Coronary artery (tissue), 2 donors: Measurements from ENCODE around the gene SCN2B.

ENCODE experiments used
- DNase-seq: peaks from one replicate; pipeline ENCODE4 v3.0.0-alpha.2; 2017; ENCODE audit warnings: low spot score
- H3K27ac ChIP-seq, 2 donors: fragments of 200-600 bp; sonication (generic); one replicate each; pipeline ENCODE4 v1.5.1; 2016 to 2019
- H3K4me3 ChIP-seq: fragments of 200-600 bp; sonication (generic); 2 replicates; pipeline ENCODE4 v1.5.1; 2016; ENCODE audit warnings: mild to moderate bottlenecking, moderate library complexity
- TF ChIP-seq, protein P1 (sequence below): fragments of 200-600 bp; sonication (generic); IDR thresholded peaks from one replicate; pipeline ENCODE4 v1.5.1; 2019; ENCODE audit warnings: antibody characterized with exemption

Gene SCN2B

DNA sequence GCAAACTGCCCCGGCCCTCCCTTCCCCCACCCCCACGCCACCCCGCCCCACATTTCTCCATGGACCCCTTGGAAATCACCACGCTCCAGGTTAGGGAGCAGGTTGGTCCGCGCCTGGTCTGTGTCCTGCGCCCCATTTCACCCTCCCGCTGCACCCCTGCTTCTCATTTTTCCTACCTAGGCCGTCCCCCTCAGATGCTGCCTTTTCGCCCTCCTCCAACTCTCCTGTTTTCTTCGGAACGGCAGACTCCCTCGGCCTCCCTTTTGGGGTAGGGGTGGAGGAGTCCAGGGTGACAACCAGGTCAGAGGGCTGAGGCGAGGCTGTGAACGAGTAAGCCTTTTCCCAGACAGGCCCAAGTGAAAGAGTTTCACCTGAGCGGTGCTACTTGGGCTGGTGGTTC is 22.9 kb downstream of the SCN2B start:
- TF ChIP-seq, protein P1, sequence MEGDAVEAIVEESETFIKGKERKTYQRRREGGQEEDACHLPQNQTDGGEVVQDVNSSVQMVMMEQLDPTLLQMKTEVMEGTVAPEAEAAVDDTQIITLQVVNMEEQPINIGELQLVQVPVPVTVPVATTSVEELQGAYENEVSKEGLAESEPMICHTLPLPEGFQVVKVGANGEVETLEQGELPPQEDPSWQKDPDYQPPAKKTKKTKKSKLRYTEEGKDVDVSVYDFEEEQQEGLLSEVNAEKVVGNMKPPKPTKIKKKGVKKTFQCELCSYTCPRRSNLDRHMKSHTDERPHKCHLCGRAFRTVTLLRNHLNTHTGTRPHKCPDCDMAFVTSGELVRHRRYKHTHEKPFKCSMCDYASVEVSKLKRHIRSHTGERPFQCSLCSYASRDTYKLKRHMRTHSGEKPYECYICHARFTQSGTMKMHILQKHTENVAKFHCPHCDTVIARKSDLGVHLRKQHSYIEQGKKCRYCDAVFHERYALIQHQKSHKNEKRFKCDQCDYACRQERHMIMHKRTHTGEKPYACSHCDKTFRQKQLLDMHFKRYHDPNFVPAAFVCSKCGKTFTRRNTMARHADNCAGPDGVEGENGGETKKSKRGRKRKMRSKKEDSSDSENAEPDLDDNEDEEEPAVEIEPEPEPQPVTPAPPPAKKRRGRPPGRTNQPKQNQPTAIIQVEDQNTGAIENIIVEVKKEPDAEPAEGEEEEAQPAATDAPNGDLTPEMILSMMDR, result no peak
- Histone ChIP-seq H3K4me3 (peak overlapping the region; percentile 81), H3K27ac (no peak overlapping the region)
- DNase-seq, result no peak

DNA sequence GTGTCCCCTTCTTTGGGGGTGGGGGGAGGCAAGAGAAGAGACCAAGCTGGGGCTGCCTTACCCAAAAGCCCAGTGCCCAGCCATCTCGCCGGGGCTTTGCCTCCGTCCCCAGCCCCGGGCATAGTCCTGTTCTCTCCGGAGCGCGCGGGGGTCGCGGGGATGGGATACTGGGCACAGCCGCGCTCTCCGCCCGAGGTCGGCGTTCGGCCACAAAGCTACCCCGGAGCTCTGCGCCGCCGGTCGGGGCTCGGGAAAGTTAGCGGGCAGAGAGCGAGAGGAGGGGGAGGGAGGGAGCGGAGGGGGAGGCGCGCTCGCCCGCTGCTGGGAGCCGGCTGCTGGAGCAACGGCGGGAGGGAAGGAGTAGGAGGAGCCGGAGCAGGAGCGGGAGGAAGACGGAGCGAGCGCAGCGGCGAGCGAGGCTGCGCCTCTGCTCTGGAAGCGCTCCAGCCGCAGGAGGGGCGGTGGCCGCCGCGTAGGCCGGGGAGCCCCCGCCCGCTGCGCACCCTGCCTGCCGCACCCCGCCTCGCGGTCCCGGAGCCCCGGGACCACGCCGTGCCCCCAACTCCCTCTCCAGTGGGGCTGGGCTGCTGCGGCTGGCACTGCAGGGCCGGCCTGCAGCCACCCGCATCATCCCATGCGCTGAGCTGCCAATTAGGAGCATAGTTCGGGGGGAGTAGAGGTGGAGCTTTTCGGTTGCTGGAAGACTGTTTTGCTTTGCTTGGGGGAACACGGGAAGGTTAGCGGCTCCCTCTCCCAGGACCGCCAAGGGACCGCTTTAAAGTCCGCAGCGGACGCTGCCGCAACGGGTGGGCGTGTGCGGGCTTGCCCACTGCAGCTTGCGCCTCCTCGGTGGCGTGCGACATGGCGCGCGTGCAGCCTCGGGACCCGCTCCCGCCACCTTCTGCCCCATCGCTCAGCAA is 23.6 kb downstream of the SCN2B start, which contains the start of gene SCN4B:
TSS of gene SCN4B (minus strand) at position 272 of the 920 bp plus-strand sequence. CDS start at position 122, 150 bp downstream.
- TF ChIP-seq, protein P1, result no peak
- Histone ChIP-seq H3K27ac (no peak within 1 kb of the TSS), H3K4me3 (peak within 1 kb of the TSS; percentile 81)
- DNase-seq, result no peak

DNA sequence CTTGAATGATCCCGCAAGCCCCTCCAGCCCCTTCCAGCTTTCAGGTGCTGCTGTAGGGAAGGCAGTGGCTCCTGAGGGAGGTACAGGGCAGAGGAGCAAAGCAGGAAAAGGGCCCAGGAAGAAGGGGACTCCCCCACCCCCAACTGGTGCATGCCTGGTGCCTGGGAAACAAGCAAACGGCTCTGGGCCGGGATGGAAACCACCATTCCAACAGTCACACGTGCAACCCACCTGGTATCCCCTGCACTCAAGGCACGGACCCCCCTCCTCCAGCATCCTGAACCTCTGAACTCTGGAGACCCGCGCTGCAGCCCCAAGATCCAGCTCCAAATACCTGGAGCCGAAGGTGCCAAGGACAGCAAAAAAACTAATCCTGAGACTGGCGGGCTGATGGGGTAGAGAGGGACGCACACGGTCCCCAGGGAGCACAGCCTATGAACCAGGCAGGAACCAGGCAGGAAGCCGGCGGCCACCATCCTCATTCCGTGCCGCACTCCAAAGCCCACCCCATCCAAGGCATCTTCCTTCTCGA is 24.4 kb downstream of the SCN2B start:
- Histone ChIP-seq H3K27ac (no peak overlapping the region), H3K4me3 (peak overlapping the region; percentile 81)
- TF ChIP-seq, protein P1, result no peak
- no peak for DNase-seq

DNA sequence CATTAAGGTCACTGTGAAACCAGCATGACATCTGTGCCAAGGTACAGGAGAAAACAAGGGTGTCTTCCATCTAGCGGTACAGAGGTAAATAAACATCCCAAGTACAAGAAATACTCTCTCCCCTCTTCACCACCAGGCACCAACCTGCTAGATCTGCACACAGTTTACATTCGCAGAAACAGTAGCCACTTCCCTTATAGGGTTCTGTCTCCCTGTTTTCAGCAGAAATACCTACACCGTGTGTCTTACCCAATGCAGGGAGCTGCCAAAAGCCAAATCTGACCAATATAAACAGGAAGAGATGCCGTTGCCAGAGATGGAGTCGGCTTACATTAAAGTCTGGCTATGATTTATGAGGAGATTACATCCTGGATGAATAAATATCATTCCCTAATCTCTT is 25.0 kb downstream of the SCN2B start:
- Histone ChIP-seq H3K27ac (no peak overlapping the region), H3K4me3 (no peak overlapping the region)
- TF ChIP-seq, protein P1, result no peak
- DNase-seq, result no peak

DNA sequence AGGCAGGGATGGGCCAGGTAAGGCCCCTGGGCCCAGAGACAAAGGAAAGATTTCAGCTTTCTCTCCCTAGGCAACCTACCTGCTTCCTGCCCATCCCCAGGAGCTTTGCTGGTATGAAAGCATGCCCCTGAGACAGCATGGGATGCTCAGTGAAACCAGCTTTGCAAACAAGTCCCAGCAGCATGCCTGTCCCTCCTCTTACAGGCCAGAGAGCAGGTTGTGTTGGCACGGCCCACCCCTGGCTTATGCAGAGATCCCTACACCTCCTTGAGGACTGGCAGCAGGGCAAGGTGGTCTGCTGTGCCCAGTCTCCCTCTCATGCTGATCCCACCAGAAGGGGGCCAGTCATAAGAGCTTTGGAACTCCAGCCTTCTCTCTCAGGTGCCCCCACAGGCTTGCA is 26.9 kb downstream of the SCN2B start:
- H3K4me3 ChIP-seq, result no peak overlapping the region
- H3K27ac ChIP-seq, result no peak overlapping the region
- no peak for DNase-seq
- TF ChIP-seq, protein P1, result no peak

DNA sequence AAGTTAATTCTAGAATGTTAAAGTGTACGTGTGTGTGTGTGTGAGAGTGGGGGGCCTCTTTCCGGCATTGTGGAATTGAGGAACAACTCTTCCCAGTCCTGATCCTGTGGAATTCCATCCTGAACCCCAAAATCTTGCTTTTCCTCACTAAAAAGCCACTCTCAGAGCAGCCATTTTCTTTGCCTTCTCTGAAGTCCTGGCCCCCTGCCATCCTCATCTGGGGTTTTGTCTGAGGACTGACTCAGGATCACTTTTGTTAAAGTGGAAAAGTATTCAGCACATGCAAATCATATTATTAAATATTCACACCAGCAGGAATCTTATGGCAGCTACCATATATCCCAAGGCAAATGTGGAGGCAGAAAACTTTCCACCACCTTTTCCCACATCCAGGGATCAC is 27.6 kb downstream of the SCN2B start:
- no peak for DNase-seq
- H3K4me3 ChIP-seq, result no peak overlapping the region
- TF ChIP-seq, protein P1, result no peak
- no peak overlapping the region for H3K27ac ChIP-seq

DNA sequence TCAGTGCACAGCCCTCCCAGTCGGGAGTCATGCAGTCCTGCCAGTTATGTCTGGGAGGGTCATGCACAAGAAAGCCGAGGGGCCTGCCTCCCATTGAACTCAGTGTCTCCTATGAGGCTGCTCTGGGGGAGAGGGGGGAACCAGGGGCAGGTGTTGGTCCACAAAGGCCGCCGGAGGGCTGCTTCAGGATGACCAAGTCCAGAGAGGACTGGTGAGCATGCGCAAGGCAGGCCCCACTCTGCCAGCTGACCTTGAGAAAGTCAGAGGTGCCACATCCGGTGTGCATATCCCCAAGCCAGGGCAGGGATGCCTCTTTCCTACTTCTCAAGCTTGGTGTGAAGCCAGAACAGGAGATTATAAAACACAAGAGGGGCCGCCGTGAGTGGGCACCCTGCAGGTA is 28.2 kb downstream of the SCN2B start:
- no peak for DNase-seq
- TF ChIP-seq, protein P1, result no peak
- Histone ChIP-seq H3K4me3 (no peak overlapping the region), H3K27ac (no peak overlapping the region)
